ENCODE measurements around the gene FBXW7.
"Not testable (repeated sequence)": the region's sequence is repeated elsewhere in the genome, so short reads cannot be mapped to it uniquely, and the experiment has no call there.

The FBXW7 gene

GRCh38 chr4:152554742-152555141 lies 18.9 kb upstream of the FBXW7 start:
- Histone ChIP-seq H3K4me3 (no peak overlapping the region), H3K27me3 (no peaks in the 10 kb centered on the region), H3K4me2 (peak overlapping the region; percentile 12; the same call in 1 of the 2 replicates), H4K20me1 (no peaks in the 10 kb centered on the region), H3K9me3 (no peaks in the 10 kb centered on the region), H3K4me1 (peaks cover 10% of the 10 kb centered on the region; the same call in 1 of the 2 replicates), H3K36me3 (no peaks in the 10 kb centered on the region), H3K27ac (no peak overlapping the region), H3K9ac (no peak overlapping the region)
- TF ChIP-seq Cebpa-rat (IDR thresholded peaks at IDR 0.05) = no peak

DNA sequence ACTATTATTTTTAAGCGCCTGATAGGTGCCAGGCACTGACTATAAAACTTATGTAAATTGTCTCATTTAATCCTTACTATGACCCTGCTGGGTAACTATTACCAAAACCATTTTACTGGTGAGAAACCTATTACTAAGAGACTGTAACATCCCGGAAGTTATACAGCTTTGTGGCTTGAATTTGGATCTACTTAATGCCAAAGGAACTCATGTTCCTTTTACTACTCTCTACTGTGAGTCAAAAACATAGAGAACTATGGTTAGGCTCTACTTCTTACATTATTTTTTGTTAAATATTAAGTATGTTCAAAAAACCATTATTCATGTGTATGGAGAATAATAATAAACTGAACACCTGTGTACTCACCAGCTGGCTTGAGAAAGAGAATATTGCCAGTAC lies 14.8 kb upstream of the FBXW7 start:
- not testable (repeated sequence) for H3K9me3 ChIP-seq, H3K27ac ChIP-seq, H3K9ac ChIP-seq, H3K4me2 ChIP-seq, H3K36me3 ChIP-seq, H4K20me1 ChIP-seq, H3K27me3 ChIP-seq, H3K4me3 ChIP-seq
- H3K4me1 ChIP-seq = peaks cover 10% of the 10 kb centered on the region; the same call in 1 of the 2 replicates

DNA sequence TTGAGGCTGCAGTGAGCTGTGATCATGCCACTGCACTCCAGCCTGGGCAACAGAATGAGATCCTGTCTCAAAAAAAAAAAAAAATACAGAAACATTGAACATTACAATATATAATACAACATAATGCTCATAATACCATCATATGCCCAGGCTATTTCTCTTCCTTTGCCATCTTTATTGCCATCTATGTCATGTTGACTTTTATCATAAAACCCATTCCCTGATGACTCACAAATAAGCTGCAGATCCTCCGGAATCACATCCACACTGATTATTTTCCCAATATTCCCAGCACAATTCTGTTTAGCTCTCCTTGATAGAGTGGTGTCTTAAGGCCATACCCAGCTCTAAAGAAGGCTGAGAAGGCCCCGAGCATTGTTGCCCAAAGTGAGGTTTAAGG lies 9.2 kb upstream of the FBXW7 start:
- no peak for TF ChIP-seq Cebpa-rat (IDR thresholded peaks at IDR 0.05)
- no peak overlapping the region for H3K9ac ChIP-seq
- no peak overlapping the region for H3K4me3 ChIP-seq
- no peaks in the 10 kb centered on the region for H3K27me3 ChIP-seq
- no peak overlapping the region for H3K4me2 ChIP-seq
- H3K27ac ChIP-seq = no peak overlapping the region
- peaks cover 11% of the 10 kb centered on the region for H3K9me3 ChIP-seq
- no peaks in the 10 kb centered on the region for H4K20me1 ChIP-seq
- peaks cover 12% of the 10 kb centered on the region for H3K36me3 ChIP-seq
- no peaks in the 10 kb centered on the region for H3K4me1 ChIP-seq

- not testable (repeated sequence) for H3K4me2 ChIP-seq, H3K9ac ChIP-seq, H3K27me3 ChIP-seq, H3K27ac ChIP-seq, H4K20me1 ChIP-seq, H3K4me1 ChIP-seq, H3K4me3 ChIP-seq
- Histone ChIP-seq H3K36me3 (peaks cover 17% of the 10 kb centered on the region), H3K9me3 (peaks cover 16% of the 10 kb centered on the region)
Observed at GRCh38 chr4:152544533-152544932, 8.6 kb upstream of the FBXW7 start.

- peaks cover 14% of the 10 kb centered on the region; the same call in 1 of the 2 replicates for H4K20me1 ChIP-seq
- H3K4me1 ChIP-seq = peaks cover 21% of the 10 kb centered on the region
- H3K9me3 ChIP-seq = peaks cover 21% of the 10 kb centered on the region
- no peak for TF ChIP-seq Cebpa-rat (IDR thresholded peaks at IDR 0.05)
- H3K27ac ChIP-seq = no peak overlapping the region
- H3K27me3 ChIP-seq = no peaks in the 10 kb centered on the region
- no peak overlapping the region for H3K9ac ChIP-seq
- H3K4me2 ChIP-seq = no peak overlapping the region
- H3K4me3 ChIP-seq = no peak overlapping the region
- H3K36me3 ChIP-seq = peaks cover 26% of the 10 kb centered on the region
Observed at GRCh38 chr4:152540941-152541340, 5.0 kb upstream of the FBXW7 start.

DNA sequence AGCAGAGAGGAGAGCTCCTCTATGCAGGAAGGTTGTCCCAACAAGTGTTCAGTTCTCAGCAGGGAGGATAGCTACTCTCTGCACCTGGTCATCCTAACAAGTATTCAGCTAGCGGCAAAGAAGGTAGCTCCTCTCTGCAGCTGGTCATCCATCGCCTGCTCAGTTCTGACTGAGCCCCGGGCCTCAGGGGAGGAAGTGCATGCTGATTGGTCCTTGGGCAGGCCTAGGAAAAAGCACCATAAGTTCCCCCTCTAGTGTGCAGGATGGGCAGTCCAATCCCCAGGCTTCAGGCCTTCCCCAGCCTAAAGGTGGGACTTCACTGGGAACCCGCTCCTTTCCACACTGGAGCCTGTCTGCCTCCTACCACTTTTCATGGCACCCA lies 4.4 kb upstream of the FBXW7 start:
- no peaks in the 10 kb centered on the region for H3K27me3 ChIP-seq
- H3K4me3 ChIP-seq = 0 out of 2 replicates have a peak overlapping the region, but pooled peaks have one; percentile 15
- no peak overlapping the region for H3K27ac ChIP-seq
- H3K4me1 ChIP-seq = peaks cover 21% of the 10 kb centered on the region
- peaks cover 19% of the 10 kb centered on the region for H4K20me1 ChIP-seq
- H3K4me2 ChIP-seq = no peak overlapping the region
- H3K36me3 ChIP-seq = peaks cover 26% of the 10 kb centered on the region
- H3K9ac ChIP-seq = no peak overlapping the region
- peaks cover 21% of the 10 kb centered on the region for H3K9me3 ChIP-seq
- no peak for TF ChIP-seq Cebpa-rat (IDR thresholded peaks at IDR 0.05)

- Histone ChIP-seq H3K4me2 (no peak overlapping the region), H4K20me1 (peaks cover 24% of the 10 kb centered on the region), H3K9ac (no peak overlapping the region), H3K4me1 (peaks cover 21% of the 10 kb centered on the region), H3K36me3 (peaks cover 26% of the 10 kb centered on the region), H3K27me3 (no peaks in the 10 kb centered on the region), H3K27ac (no peak overlapping the region), H3K4me3 (peak overlapping the region; percentile 15; the same call in 1 of the 2 replicates), H3K9me3 (peaks cover 21% of the 10 kb centered on the region)
- no peak for TF ChIP-seq Cebpa-rat (IDR thresholded peaks at IDR 0.05)
Observed at GRCh38 chr4:152539556-152540292, 3.8 kb upstream of the FBXW7 start.

- H3K9ac ChIP-seq = no peak overlapping the region
Observed at GRCh38 chr4:152537881-152538280, 2.0 kb upstream of the FBXW7 start.

GRCh38 chr4:152536545-152537182 lies 772 bp upstream of the FBXW7 start:
- H3K27ac ChIP-seq = peak overlapping the region; percentile 93
- H3K9ac ChIP-seq = peak overlapping the region; percentile 92
- H4K20me1 ChIP-seq = peaks cover 55% of the 10 kb centered on the region
- H3K4me3 ChIP-seq = peak overlapping the region; percentile 98
- H3K4me1 ChIP-seq = peaks cover 47% of the 10 kb centered on the region
- H3K9me3 ChIP-seq = peaks cover 21% of the 10 kb centered on the region
- no peaks in the 10 kb centered on the region for H3K27me3 ChIP-seq
- peaks cover 26% of the 10 kb centered on the region for H3K36me3 ChIP-seq
- peak overlapping the region; percentile 97 for H3K4me2 ChIP-seq
- TF ChIP-seq Cebpa-rat (IDR thresholded peaks at IDR 0.05) = no peak

More at GRCh38 chr4:152537881-152538280, 2.0 kb upstream of the FBXW7 start:
- no peak for TF ChIP-seq Cebpa-rat (IDR thresholded peaks at IDR 0.05)
- peaks cover 26% of the 10 kb centered on the region for H3K36me3 ChIP-seq
- H3K27ac ChIP-seq = peak overlapping the region; percentile 93; the same call in 1 of the 2 replicates
- peak overlapping the region; percentile 97 for H3K4me2 ChIP-seq
- H3K4me3 ChIP-seq = 0 out of 2 replicates have a peak overlapping the region, but pooled peaks have one; percentile 98
- no peaks in the 10 kb centered on the region for H3K27me3 ChIP-seq
- peaks cover 43% of the 10 kb centered on the region for H4K20me1 ChIP-seq
- H3K4me1 ChIP-seq = peaks cover 35% of the 10 kb centered on the region
- H3K9me3 ChIP-seq = peaks cover 21% of the 10 kb centered on the region

DNA sequence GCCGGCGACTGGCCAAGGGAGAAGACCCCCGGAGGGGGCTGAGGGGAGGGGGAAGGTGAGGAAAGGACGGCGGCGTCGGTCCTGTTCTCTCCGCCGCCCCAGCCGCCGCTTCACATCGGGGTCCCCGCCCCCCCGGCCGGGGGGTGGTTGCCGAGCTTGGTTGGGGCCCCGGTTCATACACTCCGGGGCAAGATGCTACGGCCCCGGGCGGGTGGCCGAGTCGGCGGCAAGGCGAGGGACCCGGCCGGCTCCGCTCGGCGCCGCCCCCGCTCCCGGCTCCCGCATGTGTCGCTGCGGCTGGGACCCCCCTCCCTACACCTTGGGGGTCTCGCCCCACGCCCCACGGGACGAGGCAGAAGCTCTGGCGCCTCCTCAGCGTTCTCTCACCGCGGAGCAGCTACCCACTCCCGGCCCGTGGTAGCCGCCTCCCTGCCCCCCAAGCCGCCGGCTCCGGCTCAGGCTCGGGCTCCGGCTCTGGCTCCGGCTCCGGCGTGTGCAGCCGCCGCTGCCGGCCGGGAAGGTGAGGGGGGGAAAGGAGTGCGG lies 461 bp downstream of the FBXW7 start:
- Histone ChIP-seq H3K36me3 (peaks cover 25% of the 10 kb centered on the region), H3K4me3 (peak overlapping the region; percentile 98), H3K27ac (peak overlapping the region; percentile 93), H3K4me2 (peak overlapping the region; percentile 89), H3K4me1 (peaks cover 59% of the 10 kb centered on the region), H4K20me1 (peaks cover 67% of the 10 kb centered on the region), H3K9me3 (peaks cover 14% of the 10 kb centered on the region), H3K27me3 (no peaks in the 10 kb centered on the region), H3K9ac (peak overlapping the region; percentile 94)
- no peak for TF ChIP-seq Cebpa-rat (IDR thresholded peaks at IDR 0.05)
